GM12891 (cell line): ENCODE results near the gene CMC1.

ENCODE experiments used
- POLR2A ChIP-seq: IDR thresholded peaks from 2 replicates; pipeline ENCODE4 v1.6.1; 2011; ENCODE audit warnings: low read depth, low read length, control low read depth
- TAF1 ChIP-seq: IDR thresholded peaks from 2 replicates; pipeline ENCODE4 v1.6.1; 2011; ENCODE audit warnings: low read depth, low read length, control low read depth

GRCh38 chr3:28345690-28346089, 104.3 kb downstream of the CMC1 start:
- TF ChIP-seq TAF1, result no peak
- no peak for TF ChIP-seq POLR2A
